ENCODE results near the gene ROBO1. TPM values are rescaled to one million over a fixed set of nuclear protein-coding genes. Genes with fewer than 3 reads are reported as not detected.

Gene ROBO1
- total RNA-seq, 1 experiment from 2014 or later = 35.5 TPM

GRCh38 chr3:78893161-78893560, 874.6 kb downstream of the ROBO1 start:
- POLR2A ChIA-PET (ENCODE audit: unreplicated experiment) = no interaction called here
- BruUV-seq (replicated peaks) = no TSS peak
- intact Hi-C loops (cut with micrococcal nuclease) = no loop called here
- TF ChIP-seq CTCF (conservative IDR thresholded peaks at IDR 0.05; ENCODE audit: low read depth, low read length) (no peak), EZH2 (IDR thresholded peaks at IDR 0.05; ENCODE audit: low read length, unreplicated experiment) (no peak), EZH2phosphoT487 (IDR thresholded peaks at IDR 0.05; ENCODE audit: borderline replicate concordance, low read length) (no peak)
- Histone ChIP-seq H3K36me3 (ENCODE audit: low read depth, low read length) (no peaks in the 10 kb centered on the region), H3K9me2 (replicated peaks; ENCODE audit: low read length) (no peaks in the 10 kb centered on the region), H3K9ac (ENCODE audit: low read length) (no peak overlapping the region), H4K20me1 (ENCODE audit: low read length) (no peaks in the 10 kb centered on the region), H3K79me2 (ENCODE audit: low read length) (no peaks in the 10 kb centered on the region), H3K27me3 (ENCODE audit: low read length) (no peaks in the 10 kb centered on the region), H3K4me3 (ENCODE audit: low read length) (no peak overlapping the region), H3F3A (ENCODE audit: low read length, unreplicated experiment) (no peaks in the 10 kb centered on the region), H3K9me3 (ENCODE audit: low read length) (no peaks in the 10 kb centered on the region), H2AFZ (ENCODE audit: low read length) (no peak overlapping the region), H3K27ac (ENCODE audit: low read length) (no peak overlapping the region), H3K4me2 (ENCODE audit: low read length) (no peak overlapping the region), H3K4me1 (ENCODE audit: insufficient read depth, low read length) (peaks cover 9% of the 10 kb centered on the region)
- CTCF ChIA-PET = no interaction called here
- no peak for ATAC-seq
- DNase-seq = no peak

GRCh38 chr3:78889348-78889747, 878.5 kb downstream of the ROBO1 start:
- Histone ChIP-seq H3K27me3 (ENCODE audit: low read length) (no peaks in the 10 kb centered on the region), H4K20me1 (ENCODE audit: low read length) (no peaks in the 10 kb centered on the region), H3K9ac (ENCODE audit: low read length) (no peak overlapping the region), H3K36me3 (ENCODE audit: low read depth, low read length) (no peaks in the 10 kb centered on the region), H3K4me1 (ENCODE audit: insufficient read depth, low read length) (peaks cover 11% of the 10 kb centered on the region), H2AFZ (ENCODE audit: low read length) (no peak overlapping the region), H3K27ac (ENCODE audit: low read length) (no peak overlapping the region), H3K9me2 (replicated peaks; ENCODE audit: low read length) (no peaks in the 10 kb centered on the region), H3K79me2 (ENCODE audit: low read length) (no peaks in the 10 kb centered on the region), H3K4me2 (ENCODE audit: low read length) (no peak overlapping the region), H3F3A (ENCODE audit: low read length, unreplicated experiment) (no peaks in the 10 kb centered on the region), H3K4me3 (ENCODE audit: low read length) (no peak overlapping the region), H3K9me3 (ENCODE audit: low read length) (no peaks in the 10 kb centered on the region)
- CTCF ChIA-PET = no interaction called here
- DNase-seq (no peak), ATAC-seq (no peak)
- no TSS peak for BruUV-seq (replicated peaks)
- no peak for TF ChIP-seq EZH2 (IDR thresholded peaks at IDR 0.05; ENCODE audit: low read length, unreplicated experiment)
- TF ChIP-seq CTCF (conservative IDR thresholded peaks at IDR 0.05; ENCODE audit: low read depth, low read length) = no peak
- no peak for TF ChIP-seq EZH2phosphoT487 (IDR thresholded peaks at IDR 0.05; ENCODE audit: borderline replicate concordance, low read length)
- intact Hi-C loops (cut with micrococcal nuclease) = no loop called here
- POLR2A ChIA-PET (ENCODE audit: unreplicated experiment) = no interaction called here

GRCh38 chr3:78888635-78889034, 879.2 kb downstream of the ROBO1 start:
- Histone ChIP-seq H3K4me1 (ENCODE audit: insufficient read depth, low read length) (peaks cover 11% of the 10 kb centered on the region), H2AFZ (ENCODE audit: low read length) (no peak overlapping the region), H3K36me3 (ENCODE audit: low read depth, low read length) (no peaks in the 10 kb centered on the region), H3F3A (ENCODE audit: low read length, unreplicated experiment) (no peaks in the 10 kb centered on the region), H3K9ac (ENCODE audit: low read length) (no peak overlapping the region), H3K9me2 (replicated peaks; ENCODE audit: low read length) (no peaks in the 10 kb centered on the region), H3K4me2 (ENCODE audit: low read length) (0 out of 2 replicates have a peak overlapping the region, but pooled peaks have one; percentile 6), H4K20me1 (ENCODE audit: low read length) (no peaks in the 10 kb centered on the region), H3K27ac (ENCODE audit: low read length) (no peak overlapping the region), H3K9me3 (ENCODE audit: low read length) (no peaks in the 10 kb centered on the region), H3K4me3 (ENCODE audit: low read length) (no peak overlapping the region), H3K79me2 (ENCODE audit: low read length) (no peaks in the 10 kb centered on the region), H3K27me3 (ENCODE audit: low read length) (no peaks in the 10 kb centered on the region)
- peak; percentile 90 for ATAC-seq
- no TSS peak for BruUV-seq (replicated peaks)
- intact Hi-C loops (cut with micrococcal nuclease) = no loop called here
- TF ChIP-seq EZH2phosphoT487 (IDR thresholded peaks at IDR 0.05; ENCODE audit: borderline replicate concordance, low read length) = no peak
- TF ChIP-seq EZH2 (IDR thresholded peaks at IDR 0.05; ENCODE audit: low read length, unreplicated experiment) = no peak
- TF ChIP-seq CTCF (conservative IDR thresholded peaks at IDR 0.05; ENCODE audit: low read depth, low read length) = no peak
- peak; percentile 37 for DNase-seq
- ChIA-PET POLR2A (ENCODE audit: unreplicated experiment) (interaction anchor here (0.6 kb wide), 1 partner anchor 723 kb away, joined by 4 read pairs; no protein-coding TSS in a partner anchor), CTCF (no interaction called here)

All from PC-3 (cell line).